Tibial artery (tissue), 4 donors: ENCODE results near the gene VENTX.

ENCODE experiments used
- DNase-seq, 2 donors: peaks; one replicate each; pipeline ENCODE4 v3.0.0-alpha.2; 2019
- H3K27ac ChIP-seq, 2 donors: fragments of 200-600 bp; sonication (generic) in 1 of 2; 1 replicate in 1 of 2; 2 replicates in 1 of 2; pipeline ENCODE4 v1.5.1; 2018 to 2019; ENCODE audit warnings: mild to moderate bottlenecking in 1 of 2
- H3K27me3 ChIP-seq, 2 donors: fragments of 200-600 bp; sonication (generic) in 1 of 2; one replicate each; pipeline versions ENCODE4 v1.5.1 to v1.6.0; 2016 to 2019
- H3K36me3 ChIP-seq, 3 donors: fragments of 200-600 bp; sonication (generic) in 2 of 3; one replicate each; pipeline ENCODE4 v1.5.1; 2016 to 2019; ENCODE audit warnings: mild to moderate bottlenecking in 2 of 3
- H3K4me1 ChIP-seq, 4 donors: fragments of 200-600 bp; sonication (generic) in 2 of 4; 1 replicate in 3 of 4; 2 replicates in 1 of 4; pipeline ENCODE4 v1.5.1; 2016 to 2019
- H3K4me3 ChIP-seq, 2 donors: fragments of 200-600 bp; sonication (generic) in 1 of 2; 1 replicate in 1 of 2; 2 replicates in 1 of 2; pipeline ENCODE4 v1.5.1; 2018 to 2019; ENCODE audit warnings: mild to moderate bottlenecking in 2 of 2
- H3K9me3 ChIP-seq, 3 donors: fragments of 200-600 bp; sonication (generic) in 1 of 3; one replicate each; pipeline ENCODE4 v1.5.1; 2016 to 2019
- CTCF ChIP-seq, 2 experiments: fragments of 200-600 bp in 1 of 2; fragments of 450-650 bp in 1 of 2; IDR thresholded peaks; one replicate each; pipeline ENCODE4 v1.5.1; 2017 to 2019; ENCODE audit warnings: antibody characterized with exemption in 2 of 2, mild to moderate bottlenecking in 1 of 2, moderate library complexity in 1 of 2
- intact Hi-C: fragments of 100-400 bp; cut with DNase I; formaldehyde crosslinking; loops from one replicate; pipeline ENCODE4 v1.15.0; 2023; ENCODE audit warnings: low total_unique reads

The VENTX gene

DNA sequence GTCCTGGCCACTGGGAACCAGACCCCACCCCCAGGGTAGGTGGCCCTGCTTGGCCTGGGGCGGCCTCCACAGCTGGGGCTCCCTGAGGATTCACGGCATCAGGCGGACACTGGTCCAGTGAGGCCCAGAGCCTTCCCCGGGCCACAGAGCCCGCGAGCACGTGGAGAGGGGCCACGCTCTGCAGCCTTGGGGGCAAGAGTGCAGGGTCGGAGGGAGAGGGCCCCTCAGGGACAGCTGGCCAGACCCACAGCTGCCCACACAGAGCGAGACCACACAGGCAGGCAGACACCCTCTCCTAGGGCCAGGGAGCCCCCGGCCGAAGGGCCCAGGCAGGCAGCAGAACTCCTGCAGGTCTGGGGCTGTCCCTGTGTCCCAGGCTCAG, 10.7 kb downstream of the VENTX start:
- H3K27me3 ChIP-seq = peaks cover 0 to 91% of the 10 kb centered on the region in 2 donors
- intact Hi-C loops = no loop called here
- TF ChIP-seq CTCF (IDR thresholded peaks at IDR 0.05) = no peak

GRCh38 chr10:133249094-133249780, 11.6 kb downstream of the VENTX start:
- no peak for TF ChIP-seq CTCF (IDR thresholded peaks at IDR 0.05)
- intact Hi-C loops = no loop called here
- no peak for DNase-seq
- no peak overlapping the region for H3K4me3 ChIP-seq
- no peaks in the 10 kb centered on the region for H3K4me1 ChIP-seq
- no peaks in the 10 kb centered on the region for H3K9me3 ChIP-seq
- H3K27me3 ChIP-seq = peaks cover 0 to 82% of the 10 kb centered on the region in 2 donors
- H3K27ac ChIP-seq = no peak overlapping the region
- no peaks in the 10 kb centered on the region for H3K36me3 ChIP-seq

More for the DNA sequence above, 10.7 kb downstream of the VENTX start:
- H3K27ac ChIP-seq = no peak overlapping the region
- H3K36me3 ChIP-seq = no peaks in the 10 kb centered on the region
- no peak for DNase-seq
- H3K9me3 ChIP-seq = no peaks in the 10 kb centered on the region
- H3K4me1 ChIP-seq = no peaks in the 10 kb centered on the region
- no peak overlapping the region for H3K4me3 ChIP-seq

- Histone ChIP-seq H3K27ac (no peak overlapping the region), H3K4me1 (no peaks in the 10 kb centered on the region), H3K4me3 (no peak overlapping the region), H3K9me3 (no peaks in the 10 kb centered on the region), H3K27me3 (peaks cover 0 to 79% of the 10 kb centered on the region in 2 donors), H3K36me3 (no peaks in the 10 kb centered on the region)
- intact Hi-C loops = no loop called here
- TF ChIP-seq CTCF (IDR thresholded peaks at IDR 0.05) = no peak
- no peak for DNase-seq
These were observed 12.5 kb downstream of the VENTX start for GRCh38 chr10:133249975-133250754.

GRCh38 chr10:133251388-133252222, 13.9 kb downstream of the VENTX start:
- no peak overlapping the region for H3K27ac ChIP-seq
- no peak for DNase-seq
- H3K27me3 ChIP-seq = peaks cover 0 to 73% of the 10 kb centered on the region in 2 donors
- intact Hi-C loops = no loop called here
- H3K36me3 ChIP-seq = no peaks in the 10 kb centered on the region
- no peaks in the 10 kb centered on the region for H3K4me1 ChIP-seq
- no peak overlapping the region for H3K4me3 ChIP-seq
- no peak for TF ChIP-seq CTCF (IDR thresholded peaks at IDR 0.05)
- H3K9me3 ChIP-seq = no peaks in the 10 kb centered on the region

GRCh38 chr10:133252223-133252552, 14.5 kb downstream of the VENTX start:
- Histone ChIP-seq H3K27me3 (peaks cover 0 to 68% of the 10 kb centered on the region in 2 donors), H3K4me3 (no peak overlapping the region), H3K27ac (no peak overlapping the region), H3K4me1 (peaks cover 0 to 2% (median under 1%) of the 10 kb centered on the region in 4 donors), H3K9me3 (no peaks in the 10 kb centered on the region), H3K36me3 (no peaks in the 10 kb centered on the region)
- intact Hi-C loops = no loop called here
- no peak for DNase-seq
- no peak for TF ChIP-seq CTCF (IDR thresholded peaks at IDR 0.05)
